Fibroblast of skin of left biceps (primary cell): Measurements from ENCODE around the gene UCHL1.

Experiments used
- DNase-seq, 2 experiments: peaks; one replicate each; pipeline ENCODE4 v3.0.0-alpha.2; 2013; ENCODE audit warnings: low read depth in 2 of 2

UCHL1 gene

DNA sequence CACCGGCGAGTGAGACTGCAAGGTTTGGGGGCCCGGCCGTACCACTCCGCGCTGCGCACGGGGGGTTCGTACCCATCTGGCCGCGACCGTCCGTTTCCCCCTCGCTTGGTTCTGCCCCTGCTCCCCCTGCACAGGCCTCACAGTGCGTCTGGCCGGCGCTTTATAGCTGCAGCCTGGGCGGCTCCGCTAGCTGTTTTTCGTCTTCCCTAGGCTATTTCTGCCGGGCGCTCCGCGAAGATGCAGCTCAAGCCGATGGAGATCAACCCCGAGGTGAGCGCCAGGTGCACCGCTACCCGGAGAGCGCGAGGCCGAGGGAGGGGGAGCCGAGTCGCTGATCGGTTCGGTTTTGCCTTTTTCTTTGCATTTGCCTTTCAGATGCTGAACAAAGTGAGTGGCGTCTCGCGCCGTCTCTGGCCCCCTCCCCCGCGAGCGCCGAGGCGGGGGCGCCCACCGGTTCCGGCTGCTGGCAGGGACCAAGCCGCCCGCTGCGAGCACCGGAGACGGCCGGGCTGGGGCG lies at the start of gene UCHL1:
UCHL1 (plus strand) TSS at position 189 of the 517 bp plus-strand sequence; CDS start at position 238, 49 bp downstream.
- DNase-seq: peak; percentile 86 to 88

DNA sequence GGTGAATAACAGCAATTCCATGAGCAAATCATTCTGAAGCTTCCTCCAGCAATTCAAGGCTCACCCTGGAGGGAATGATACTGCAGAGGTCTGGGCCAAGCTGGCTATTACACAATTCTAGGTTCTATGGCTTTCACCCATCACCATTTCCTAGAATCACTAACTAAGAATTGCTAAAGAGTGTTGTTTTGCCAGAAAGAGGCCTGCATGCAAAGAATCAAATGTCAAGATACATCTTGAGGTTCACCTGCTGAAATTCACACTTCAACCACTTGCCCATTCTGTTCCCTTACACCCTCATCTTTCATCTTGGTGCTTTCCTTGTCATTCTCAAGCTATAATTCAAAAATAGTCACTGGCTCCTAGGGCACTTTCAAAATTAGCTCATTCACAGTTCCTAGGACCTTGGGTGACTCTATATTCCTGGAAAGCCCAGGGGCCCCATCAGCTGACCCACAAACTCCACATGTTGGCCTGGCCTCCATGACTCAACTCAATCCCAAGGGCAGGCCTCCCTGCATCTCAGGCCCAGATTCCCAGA lies 49.4 kb upstream of the UCHL1 start:
- DNase-seq: no peak

DNA sequence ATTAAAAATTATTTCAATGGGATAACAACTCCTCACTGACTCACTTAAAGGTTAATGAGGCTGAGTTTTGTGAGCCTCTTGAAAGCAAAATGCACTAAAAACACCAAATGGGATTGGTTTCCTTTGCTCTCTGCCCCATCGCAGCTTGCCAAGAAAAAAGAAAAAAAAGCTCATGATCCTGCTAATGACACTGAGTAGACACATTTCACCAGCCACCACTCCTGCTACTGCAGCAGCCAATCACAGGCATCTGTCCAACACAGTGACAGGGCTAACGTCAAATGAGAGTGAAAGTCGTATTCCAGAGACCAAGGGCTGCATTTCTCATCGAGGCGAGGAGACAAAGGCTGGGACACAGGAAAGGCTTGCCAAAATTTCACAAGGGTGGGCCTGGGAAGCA lies 47.5 kb upstream of the UCHL1 start:
- DNase-seq: no peak

DNA sequence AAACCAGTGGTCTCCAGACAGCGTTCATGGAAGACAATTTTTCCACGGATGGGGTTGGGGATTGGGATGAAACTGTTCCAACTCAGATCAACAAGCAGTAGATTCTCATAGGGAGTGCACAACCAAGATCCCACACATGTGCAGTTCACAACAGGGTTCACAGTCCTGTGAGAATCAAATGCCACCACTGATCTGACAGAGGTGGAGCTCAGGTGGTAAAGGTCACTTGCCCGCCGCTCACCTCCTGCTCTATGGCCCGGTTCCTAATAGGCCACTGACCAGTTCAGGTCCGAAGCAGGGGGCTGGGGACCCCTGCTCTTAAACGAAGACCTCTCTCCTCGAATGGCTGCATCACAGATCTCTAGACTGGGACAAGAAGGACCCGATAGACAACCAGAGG lies 46.8 kb upstream of the UCHL1 start:
- no peak for DNase-seq

DNA sequence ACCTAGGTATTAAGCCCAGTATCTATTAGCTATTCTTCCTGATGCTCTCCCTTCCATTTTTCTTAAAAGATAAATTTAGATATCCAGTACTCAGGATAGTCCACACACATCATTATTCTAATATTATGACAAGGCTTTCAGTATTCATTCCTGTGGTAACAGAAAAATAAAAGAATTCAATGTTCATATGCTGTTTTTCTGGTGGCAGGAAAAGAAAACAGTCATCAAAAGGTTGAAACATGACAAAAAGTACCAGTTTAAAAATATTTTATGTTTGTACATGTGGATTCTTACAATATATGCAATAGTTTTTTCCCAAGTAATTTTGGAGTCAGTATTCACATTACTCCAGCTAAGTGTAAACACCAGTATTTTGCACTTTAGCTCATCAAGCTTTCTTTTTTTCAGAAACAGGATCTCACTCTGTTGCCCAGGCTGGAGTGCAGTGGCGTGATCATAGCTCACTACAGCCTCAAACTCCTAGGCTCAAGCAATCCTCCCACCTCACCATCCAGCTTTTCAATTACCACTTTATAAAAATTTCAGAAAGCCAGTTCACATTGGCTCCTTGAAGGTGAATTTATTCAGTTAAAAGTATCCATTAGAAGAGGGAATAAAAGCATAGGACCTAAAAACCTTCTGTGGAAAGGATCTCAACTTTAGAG lies 44.6 kb upstream of the UCHL1 start:
- DNase-seq: no peak

DNA sequence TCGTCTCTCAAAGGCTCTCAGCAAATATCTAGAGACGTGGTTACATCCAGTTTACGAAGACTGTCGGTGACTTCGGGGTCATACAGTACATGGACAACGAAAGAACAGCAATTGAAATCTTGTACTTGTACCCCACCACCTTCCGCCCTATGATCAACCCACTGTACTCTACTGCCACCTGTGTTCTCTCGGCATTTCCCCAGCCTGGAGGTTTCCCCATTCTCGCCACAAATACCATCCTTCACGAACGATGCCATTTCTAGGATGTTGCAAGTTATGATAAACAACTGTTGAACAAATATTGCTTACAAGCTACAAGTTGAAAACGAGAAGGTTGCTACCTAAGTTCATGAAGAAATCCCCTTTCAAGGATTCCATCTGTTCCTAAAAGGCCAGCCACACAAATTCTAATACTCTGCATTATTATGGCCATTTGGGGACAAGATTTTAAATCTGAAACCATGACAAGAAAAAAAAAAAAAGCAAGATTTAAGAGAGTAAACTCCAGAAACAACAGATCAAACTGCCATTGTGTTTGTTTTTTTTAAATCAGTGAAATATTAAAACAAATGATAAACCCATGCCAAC lies 44.0 kb upstream of the UCHL1 start:
- no peak for DNase-seq

DNA sequence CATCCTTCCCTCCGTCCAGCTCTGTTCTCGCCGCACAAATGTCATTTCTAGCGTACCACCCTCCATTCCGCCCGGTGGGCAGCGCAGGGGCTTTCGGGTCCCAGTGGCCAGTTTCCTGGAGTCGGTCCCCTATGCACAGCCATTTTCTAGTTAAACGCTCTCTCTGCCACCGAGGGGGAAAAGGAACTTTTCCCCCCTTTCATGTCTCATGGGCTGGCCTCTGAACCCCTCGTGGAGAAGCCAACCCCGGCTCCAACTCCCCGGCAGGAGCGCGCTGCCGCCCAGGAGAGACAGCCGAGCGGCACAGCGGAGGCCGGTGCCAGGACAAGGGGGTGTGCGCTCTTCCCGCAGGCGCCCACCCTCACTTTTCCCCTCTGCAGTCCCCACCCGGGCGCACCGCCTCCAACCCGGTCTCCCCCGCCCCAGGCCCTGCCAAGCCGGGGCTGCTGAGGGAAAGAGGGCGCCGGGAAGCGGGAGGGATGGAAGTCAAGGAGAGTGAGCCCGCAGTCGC lies 43.0 kb upstream of the UCHL1 start:
- no peak for DNase-seq

DNA sequence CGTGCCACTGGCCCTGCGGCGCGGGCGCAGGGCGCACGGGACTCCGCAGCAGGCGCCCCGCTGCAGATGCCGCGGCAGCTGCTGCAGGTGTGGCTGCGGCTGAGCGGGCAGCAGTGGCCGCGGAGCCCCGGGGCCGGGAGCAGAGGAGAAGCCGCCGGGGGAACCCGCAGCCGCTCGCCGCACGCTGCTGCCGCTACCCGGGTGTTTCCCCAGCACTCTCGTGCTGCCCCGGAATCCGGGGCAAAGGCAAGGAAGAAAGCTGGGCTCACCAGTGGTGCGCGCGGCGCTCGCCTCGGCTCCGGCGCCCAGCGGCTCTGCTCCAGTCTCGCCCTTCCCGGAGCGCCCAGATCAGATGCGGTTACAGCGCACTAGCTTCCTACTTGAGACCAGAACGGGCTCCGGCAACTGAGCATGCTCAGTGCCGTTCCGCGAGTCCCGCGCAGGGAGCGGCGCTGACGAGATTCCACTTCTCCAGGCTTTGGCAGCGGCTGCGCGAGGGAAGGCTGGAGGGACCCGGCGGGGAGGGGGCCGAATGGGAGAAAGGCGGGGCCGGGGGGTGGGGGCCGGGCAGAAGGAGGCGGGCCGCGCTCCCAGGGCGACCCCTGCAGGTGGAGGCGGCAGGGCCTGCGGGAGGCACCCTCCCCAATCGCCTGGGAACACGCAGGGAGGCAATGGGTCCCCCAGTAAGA lies 42.4 kb upstream of the UCHL1 start, which contains the start of gene APBB2:
APBB2 (minus strand) TSS at position 407 of the 689 bp plus-strand sequence. CDS start 181,288 bp downstream, outside the sequence.
- DNase-seq: peak; percentile 94 to 95

DNA sequence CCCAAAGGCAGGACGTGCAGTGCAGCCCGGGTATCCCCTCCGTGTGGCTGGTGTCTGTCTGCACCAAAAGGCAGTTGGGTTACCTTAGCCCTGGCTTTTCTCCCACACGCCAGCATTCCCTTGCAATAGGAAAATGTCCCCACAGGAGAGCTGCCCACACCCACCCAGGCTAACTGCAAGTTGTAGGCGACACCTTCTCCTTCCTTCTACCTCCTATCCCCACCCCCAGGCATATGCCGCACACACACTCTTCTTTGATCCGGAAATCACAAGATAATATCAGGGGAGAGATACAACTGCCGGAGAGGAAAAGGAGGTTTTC lies 41.9 kb upstream of the UCHL1 start:
- DNase-seq: no peak

DNA sequence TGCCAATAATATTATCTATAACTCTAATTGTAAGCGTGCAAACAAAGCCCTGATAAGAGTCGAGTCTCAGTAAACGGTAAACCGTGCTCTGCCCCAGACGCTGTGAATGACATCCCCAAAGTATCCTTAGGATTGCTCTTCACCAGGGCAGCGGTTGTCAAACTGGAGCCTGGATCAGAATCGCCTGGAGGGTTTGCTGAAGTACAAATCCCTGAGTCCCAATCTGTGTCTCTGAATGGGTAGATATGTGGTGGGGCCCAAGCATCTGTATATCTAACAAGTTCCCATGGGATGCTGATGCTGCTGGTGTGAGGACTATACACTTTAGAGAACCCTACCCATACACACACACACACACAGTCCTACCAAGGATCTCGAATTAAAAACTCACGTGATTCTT lies 41.6 kb upstream of the UCHL1 start:
- DNase-seq: no peak

DNA sequence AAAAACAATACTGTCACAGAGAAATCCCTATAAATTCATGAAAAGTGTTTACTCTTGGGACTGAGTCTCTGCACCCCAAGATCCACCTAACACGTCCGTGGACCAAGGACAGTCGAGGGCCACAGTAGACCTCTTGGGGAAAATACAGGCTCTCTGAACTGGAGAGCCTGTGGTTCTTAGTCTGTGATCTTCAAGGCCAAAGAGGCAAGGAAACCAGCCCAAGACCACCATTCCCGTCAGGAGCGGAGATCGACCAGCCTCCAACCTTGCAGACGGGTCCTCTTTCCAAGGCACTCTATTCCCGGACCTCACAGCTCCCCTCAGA lies 40.8 kb upstream of the UCHL1 start:
- DNase-seq: no peak

DNA sequence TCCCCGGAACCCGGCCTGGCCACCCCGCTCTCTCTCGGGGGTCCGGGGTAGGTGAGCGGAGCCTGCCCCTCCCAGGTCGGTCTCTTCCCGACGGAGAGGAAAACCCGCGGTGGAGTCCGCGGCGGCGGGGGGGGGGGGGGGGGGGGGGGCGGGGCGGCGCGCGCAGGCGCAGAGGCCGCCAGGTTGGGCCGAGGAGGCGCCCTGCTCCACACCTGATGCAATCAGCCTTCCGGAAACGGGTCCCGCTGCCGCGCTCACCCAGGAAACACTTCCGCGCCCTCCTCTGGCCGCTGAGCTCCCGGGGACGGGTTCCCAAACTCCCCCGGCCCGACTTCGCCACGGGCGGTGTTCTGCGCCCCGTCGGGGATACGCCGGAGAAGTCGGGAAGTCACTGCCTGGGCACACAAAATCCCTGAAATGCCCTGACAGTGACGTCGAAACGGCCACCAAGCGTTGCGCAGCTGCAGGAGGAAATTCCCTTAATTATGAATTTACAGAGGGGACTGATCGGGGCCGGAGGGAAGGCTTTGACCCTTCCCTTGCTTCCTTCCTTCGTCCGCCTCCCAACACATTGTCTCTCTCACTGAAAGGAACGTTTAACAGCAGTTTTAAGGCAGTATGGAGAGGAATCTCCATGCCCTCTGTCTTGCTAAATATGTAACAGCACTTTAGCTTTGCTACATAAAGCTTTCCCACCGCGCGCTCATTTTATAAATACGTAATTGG lies 40.3 kb upstream of the UCHL1 start:
- no peak for DNase-seq

DNA sequence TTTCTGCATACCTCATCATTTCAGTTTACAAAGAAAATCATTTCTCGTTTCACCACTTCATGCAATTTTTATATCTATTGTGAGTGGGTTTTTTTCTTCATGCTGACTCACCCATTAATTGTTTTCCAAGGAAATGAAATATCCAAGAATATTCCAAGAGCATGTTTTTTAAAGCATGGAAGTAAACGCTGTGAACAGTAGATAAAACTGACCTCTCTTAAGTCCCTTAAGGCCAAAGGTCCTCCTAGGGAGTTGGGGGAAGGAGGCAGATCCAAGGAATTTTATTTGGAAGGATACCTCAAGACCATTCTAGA lies 39.8 kb upstream of the UCHL1 start:
- DNase-seq: no peak

DNA sequence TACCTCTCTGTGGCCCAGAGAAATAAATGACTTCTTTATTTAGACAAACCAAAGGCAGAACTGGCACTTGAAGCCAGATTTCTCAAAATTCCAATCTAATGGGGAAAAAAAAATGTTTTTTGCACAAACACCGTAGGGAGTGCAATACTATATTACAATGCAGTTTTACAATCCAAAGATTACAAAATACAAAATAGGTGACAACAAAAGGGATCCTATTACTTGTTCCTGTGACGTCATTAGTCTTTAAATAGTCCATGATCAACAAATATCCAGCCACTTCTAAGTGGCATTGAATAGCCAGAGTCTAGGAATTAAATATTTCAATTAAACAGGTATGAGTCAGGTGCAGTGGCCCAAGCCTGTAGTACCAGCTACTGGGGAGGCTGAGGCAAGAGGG lies 39.4 kb upstream of the UCHL1 start:
- no peak for DNase-seq

DNA sequence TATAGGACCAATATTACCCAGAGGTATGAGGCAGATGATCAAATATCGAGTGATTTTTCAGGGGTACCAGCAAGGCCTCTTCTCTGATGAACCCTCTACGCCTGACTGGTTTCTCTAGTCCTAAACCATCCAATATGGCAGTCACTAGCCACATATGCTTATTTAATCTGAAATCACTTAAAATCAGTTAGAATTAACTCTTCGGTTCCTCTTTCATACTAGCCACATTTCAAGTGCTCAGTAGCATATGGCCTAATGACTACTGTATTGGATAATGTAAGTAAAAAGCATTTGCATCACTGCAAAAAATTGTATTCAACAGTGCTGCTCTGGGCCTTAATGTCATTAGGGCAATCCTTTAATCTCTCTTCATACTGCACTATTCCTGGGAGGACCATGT lies 38.0 kb upstream of the UCHL1 start:
- no peak for DNase-seq

DNA sequence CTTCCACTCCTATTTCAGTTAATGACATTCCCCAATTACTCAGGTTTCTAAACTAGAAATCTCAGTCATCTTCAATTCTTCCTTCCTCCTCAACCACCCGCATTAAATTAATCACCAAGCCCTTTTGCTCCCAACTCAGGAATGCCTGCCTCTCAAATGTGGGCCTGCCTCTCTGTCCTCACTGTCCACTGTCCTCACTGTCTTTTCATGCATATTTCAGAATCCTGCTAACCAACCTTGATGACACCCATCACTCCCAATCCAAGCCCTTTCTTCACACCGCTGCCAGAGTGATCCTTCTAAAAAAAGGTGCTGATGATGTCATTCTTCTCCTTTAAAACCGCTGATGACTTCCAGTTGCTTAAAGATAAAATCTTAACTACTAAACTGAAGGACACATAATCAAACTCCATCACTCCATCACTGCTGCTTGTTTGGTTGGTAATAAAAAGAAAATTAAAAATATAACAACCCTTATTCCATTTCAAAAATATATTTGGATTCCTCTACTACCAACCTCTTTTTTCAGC lies 37.2 kb upstream of the UCHL1 start:
- DNase-seq: no peak

DNA sequence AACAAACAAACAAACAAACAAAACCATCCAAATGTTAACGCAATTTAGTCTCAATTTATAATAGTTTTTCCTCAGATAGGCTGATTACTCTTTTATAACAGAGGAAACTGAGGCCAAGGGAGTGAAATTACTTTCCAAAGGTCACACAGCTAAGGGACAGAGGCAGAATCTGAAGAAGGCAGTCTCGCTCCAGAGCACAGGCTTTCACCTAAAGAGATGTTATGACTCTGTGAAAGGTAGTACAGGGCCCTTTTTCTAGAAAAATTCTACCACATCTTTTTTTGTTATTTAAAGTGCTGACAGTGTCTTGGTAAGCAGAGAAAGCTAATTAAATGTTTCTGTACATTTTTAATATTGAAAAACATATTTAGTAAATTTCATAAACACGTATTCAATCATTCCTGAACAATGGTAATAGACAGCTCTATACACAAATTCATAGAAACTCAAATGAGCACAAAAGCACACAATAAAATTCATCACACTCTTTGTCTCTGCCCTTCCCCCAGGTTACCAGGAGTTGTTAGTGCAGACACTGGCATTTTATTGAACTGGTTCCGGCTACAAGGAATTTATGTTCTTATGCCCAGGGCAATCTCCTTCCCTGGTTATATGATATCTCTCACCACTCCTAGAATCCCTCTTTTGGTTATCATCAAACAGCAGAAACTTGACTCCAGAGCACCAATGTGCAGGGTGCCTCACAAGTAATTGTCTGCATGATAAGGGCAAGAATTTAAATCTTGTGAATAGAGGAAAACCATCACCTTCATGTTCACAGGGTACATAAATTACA lies 34.7 kb upstream of the UCHL1 start:
- DNase-seq: no peak

DNA sequence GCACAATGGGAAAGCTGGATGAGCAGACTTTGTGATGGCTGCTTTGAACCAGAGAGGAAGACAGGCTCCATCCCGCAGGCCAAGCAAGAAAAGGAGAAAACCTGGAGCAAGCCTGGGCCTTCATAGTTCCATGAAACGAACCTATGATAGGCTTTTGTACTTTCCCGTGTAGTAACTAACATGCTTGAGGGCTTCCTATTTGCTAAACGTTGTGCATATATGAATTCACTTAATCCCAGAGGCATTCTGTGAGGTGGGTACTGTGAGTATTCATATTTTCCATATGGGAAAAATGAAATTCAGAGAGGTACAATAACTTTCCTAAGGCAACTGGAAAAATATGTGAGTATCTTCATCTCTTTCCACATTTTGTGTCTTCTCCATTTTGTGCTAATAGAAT lies 28.8 kb upstream of the UCHL1 start:
- no peak for DNase-seq

DNA sequence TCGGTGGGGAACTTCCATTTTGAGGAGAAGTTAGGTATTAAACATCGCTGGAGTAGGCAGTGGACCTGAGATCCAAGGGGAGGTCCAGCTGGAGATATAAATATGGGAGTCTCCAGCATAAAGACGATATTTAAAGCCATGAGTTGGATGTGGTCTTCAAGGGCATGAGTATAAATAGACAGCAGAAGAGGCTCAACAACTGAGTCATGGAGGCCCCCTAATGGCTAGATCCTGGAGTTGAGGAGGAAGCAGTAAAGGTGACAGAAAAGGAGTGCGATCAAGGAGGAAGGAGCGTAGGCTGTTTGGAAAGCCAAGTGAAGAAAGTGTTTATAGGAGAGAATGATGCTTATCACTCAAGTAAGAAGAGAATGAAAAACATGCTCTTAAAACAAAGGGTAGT lies 24.3 kb upstream of the UCHL1 start:
- DNase-seq: no peak

DNA sequence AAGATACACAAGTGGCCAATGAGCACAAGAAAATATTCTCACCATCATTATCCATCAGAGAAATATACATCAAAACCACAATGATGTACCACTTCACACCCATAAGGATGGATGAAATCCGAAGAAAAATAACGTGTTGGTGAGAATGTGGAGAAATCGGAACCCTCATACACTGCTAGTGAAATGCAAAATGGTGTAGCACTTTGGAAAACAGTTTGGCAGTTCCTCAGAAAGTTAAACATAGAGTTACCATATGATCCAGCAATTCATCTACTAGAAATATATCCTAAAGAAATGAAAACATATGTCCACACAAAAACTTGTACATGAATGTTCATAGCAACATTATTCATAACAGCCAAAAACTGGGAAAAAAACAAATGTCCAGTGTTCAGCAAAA lies 23.9 kb upstream of the UCHL1 start:
- DNase-seq: no peak

DNA sequence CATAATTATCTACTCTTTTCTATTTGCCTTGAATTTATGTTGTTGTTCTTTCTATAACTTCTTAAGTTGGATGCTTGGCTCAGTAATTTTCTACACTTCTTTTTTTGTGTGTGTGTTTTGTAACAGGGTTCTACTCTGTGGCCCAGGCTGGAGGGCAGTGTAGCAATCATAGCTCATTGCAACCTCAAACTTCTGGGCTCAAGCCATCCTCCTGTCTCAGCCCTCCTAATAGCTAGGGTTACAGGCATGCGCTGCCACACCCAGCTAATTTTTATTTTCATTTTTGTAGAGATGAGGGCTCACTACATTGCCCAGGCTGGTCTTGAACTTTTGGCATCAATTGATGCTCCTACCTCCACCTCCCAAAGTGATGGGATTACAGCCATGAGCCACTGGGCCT lies 20.7 kb upstream of the UCHL1 start:
- DNase-seq: no peak
